GM18520 (cell line): ENCODE results near the gene CHTF8.
A peak's percentile ranks its signal among the peaks of the same experiment; 100 is the strongest.
"Not testable (repeated sequence)": the region's sequence is repeated elsewhere in the genome, so short reads cannot be mapped to it uniquely, and the experiment has no call there.

Experiments used
- ATAC-seq: cut with Tn5 transposase; IDR thresholded peaks from one replicate; pipeline ENCODE4 v1.9.1; 2021; ENCODE audit not compliant: unreplicated experiment

CHTF8 gene

GRCh38 chr16:69132424-69133252 is at the start of gene CHTF8, which contains the start of gene UTP4:
Gene CHTF8, minus strand, starts transcription at chr16:69132588. Its CDS starts 11,130 bp downstream, at chr16:69121458.
Gene UTP4, plus strand, starts transcription at chr16:69132649. Its CDS starts 811 bp downstream, at chr16:69133460.
- peak; percentile 65 for ATAC-seq

GRCh38 chr16:69180011-69180338 is 47.6 kb upstream of the CHTF8 start:
- ATAC-seq: no peak

GRCh38 chr16:69179328-69180010 is 47.1 kb upstream of the CHTF8 start:
- ATAC-seq: no peak

- no peak for ATAC-seq
Observed at GRCh38 chr16:69176033-69176800, 43.8 kb upstream of the CHTF8 start.

GRCh38 chr16:69171325-69172084 is 39.1 kb upstream of the CHTF8 start:
- no peak for ATAC-seq

- no peak for ATAC-seq
Observed at GRCh38 chr16:69169607-69170352, 37.4 kb upstream of the CHTF8 start.

GRCh38 chr16:69169051-69169450 is 36.7 kb upstream of the CHTF8 start:
- no peak for ATAC-seq

- ATAC-seq: no peak
Observed at GRCh38 chr16:69166946-69167930, 34.9 kb upstream of the CHTF8 start.

GRCh38 chr16:69166221-69166833 is 33.9 kb upstream of the CHTF8 start:
- ATAC-seq: no peak

- ATAC-seq: no peak
Observed at GRCh38 chr16:69165584-69165983, 33.2 kb upstream of the CHTF8 start.

- ATAC-seq: no peak
Observed at GRCh38 chr16:69160192-69160591, 27.8 kb upstream of the CHTF8 start.

GRCh38 chr16:69157196-69157595 is 24.8 kb upstream of the CHTF8 start:
- ATAC-seq: no peak

GRCh38 chr16:69150146-69150865 is 17.9 kb upstream of the CHTF8 start:
- no peak for ATAC-seq

- ATAC-seq: not testable (repeated sequence)
Observed at GRCh38 chr16:69149621-69150020, 17.2 kb upstream of the CHTF8 start.

GRCh38 chr16:69145658-69146057 is 13.3 kb upstream of the CHTF8 start:
- no peak for ATAC-seq

- no peak for ATAC-seq
Observed at GRCh38 chr16:69143116-69143515, 10.7 kb upstream of the CHTF8 start.

- ATAC-seq: no peak
Observed at GRCh38 chr16:69141936-69142335, 9.5 kb upstream of the CHTF8 start.

GRCh38 chr16:69141014-69141413 is 8.6 kb upstream of the CHTF8 start:
- no peak for ATAC-seq
